T follicular helper cell (primary cell): ENCODE results near the gene DDX10.
"Not testable (repeated sequence)": the region's sequence is repeated elsewhere in the genome, so short reads cannot be mapped to it uniquely, and the experiment has no call there.

Experiments used
- DNase-seq: peaks from one replicate; pipeline ENCODE4 v3.0.0-alpha.2; 2020; ENCODE audit warnings: low read depth
- total RNA-seq, 2 experiments: gene quantifications; one replicate each; lab custom pipeline; 2026; lab: John Stamatoyannopoulos, UW

DDX10 gene
- 55.2 to 138 reads per million in 2 experiments for total RNA-seq

- DNase-seq: peak; percentile 98
Measured at GRCh38 chr11:108664730-108665525, at the start of gene DDX10. TSS of gene DDX10 (plus strand) at chr11:108665069. CDS start at chr11:108665154, 85 bp downstream.

GRCh38 chr11:108616549-108616948 is 48.3 kb upstream of the DDX10 start:
- no peak for DNase-seq

GRCh38 chr11:108617055-108617454 is 47.8 kb upstream of the DDX10 start:
- no peak for DNase-seq

GRCh38 chr11:108618529-108618928 is 46.3 kb upstream of the DDX10 start:
- no peak for DNase-seq

- DNase-seq: no peak
Measured at GRCh38 chr11:108620958-108621772, 43.7 kb upstream of the DDX10 start.

- DNase-seq: no peak
Measured at GRCh38 chr11:108622341-108622740, 42.5 kb upstream of the DDX10 start.

- no peak for DNase-seq
Measured at GRCh38 chr11:108624196-108624925, 40.5 kb upstream of the DDX10 start.

GRCh38 chr11:108628326-108628725 is 36.5 kb upstream of the DDX10 start:
- DNase-seq: no peak

- DNase-seq: no peak
Measured at GRCh38 chr11:108628812-108629211, 36.1 kb upstream of the DDX10 start.

GRCh38 chr11:108629274-108629673 is 35.6 kb upstream of the DDX10 start:
- DNase-seq: no peak

- DNase-seq: no peak
Measured at GRCh38 chr11:108632041-108632704, 32.7 kb upstream of the DDX10 start.

GRCh38 chr11:108635106-108635505 is 29.8 kb upstream of the DDX10 start:
- DNase-seq: no peak

- no peak for DNase-seq
Measured at GRCh38 chr11:108636222-108636621, 28.6 kb upstream of the DDX10 start.

GRCh38 chr11:108639146-108639545 is 25.7 kb upstream of the DDX10 start:
- no peak for DNase-seq

GRCh38 chr11:108641752-108642151 is 23.1 kb upstream of the DDX10 start:
- not testable (repeated sequence) for DNase-seq

GRCh38 chr11:108643974-108644373 is 20.9 kb upstream of the DDX10 start:
- no peak for DNase-seq

GRCh38 chr11:108645970-108646369 is 18.9 kb upstream of the DDX10 start:
- DNase-seq: no peak

- no peak for DNase-seq
Measured at GRCh38 chr11:108647387-108647700, 17.5 kb upstream of the DDX10 start.

GRCh38 chr11:108647701-108648527 is 17.0 kb upstream of the DDX10 start:
- DNase-seq: peak; percentile 48

- no peak for DNase-seq
Measured at GRCh38 chr11:108648528-108648885, 16.4 kb upstream of the DDX10 start.

GRCh38 chr11:108654100-108654499 is 10.8 kb upstream of the DDX10 start:
- not testable (repeated sequence) for DNase-seq
